ENCODE results near the gene MIA2.
"Not testable (repeated sequence)": the region's sequence is repeated elsewhere in the genome, so short reads cannot be mapped to it uniquely, and the experiment has no call there.

MIA2 gene

DNA sequence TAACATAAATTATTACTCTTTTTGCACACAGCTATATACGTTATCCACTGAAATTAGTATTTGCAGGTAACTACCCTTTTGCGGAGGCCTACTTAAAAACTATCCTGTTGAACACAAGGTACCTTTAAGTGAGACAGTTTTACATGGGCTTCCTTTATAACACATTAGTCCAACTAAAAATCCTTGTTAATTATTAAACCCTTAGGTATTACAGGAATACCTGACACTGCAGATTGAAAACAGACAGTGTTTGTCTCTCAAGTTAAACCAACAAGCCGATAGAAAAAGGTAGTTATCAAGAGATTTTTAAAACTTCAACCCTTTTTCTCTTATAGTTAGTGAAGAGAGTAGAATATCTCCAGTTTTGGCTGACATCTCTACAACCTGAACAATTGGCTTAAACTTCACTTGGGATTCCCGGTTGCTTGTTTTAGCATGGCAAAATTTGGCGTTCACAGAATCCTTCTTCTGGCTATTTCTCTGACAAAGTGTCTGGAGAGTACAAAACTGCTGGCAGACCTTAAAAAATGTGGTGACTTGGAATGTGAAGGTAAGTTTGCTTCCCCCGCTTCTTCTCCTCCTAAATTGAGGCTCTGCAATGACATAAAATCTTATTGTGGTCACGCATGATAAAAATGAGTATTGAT lies at the start of gene MIA2:
Gene MIA2 (plus strand): TSS at position 236 of the 647 bp plus-strand sequence. CDS start 200 bp downstream, at position 436.
- DNase-seq, result no peak

DNA sequence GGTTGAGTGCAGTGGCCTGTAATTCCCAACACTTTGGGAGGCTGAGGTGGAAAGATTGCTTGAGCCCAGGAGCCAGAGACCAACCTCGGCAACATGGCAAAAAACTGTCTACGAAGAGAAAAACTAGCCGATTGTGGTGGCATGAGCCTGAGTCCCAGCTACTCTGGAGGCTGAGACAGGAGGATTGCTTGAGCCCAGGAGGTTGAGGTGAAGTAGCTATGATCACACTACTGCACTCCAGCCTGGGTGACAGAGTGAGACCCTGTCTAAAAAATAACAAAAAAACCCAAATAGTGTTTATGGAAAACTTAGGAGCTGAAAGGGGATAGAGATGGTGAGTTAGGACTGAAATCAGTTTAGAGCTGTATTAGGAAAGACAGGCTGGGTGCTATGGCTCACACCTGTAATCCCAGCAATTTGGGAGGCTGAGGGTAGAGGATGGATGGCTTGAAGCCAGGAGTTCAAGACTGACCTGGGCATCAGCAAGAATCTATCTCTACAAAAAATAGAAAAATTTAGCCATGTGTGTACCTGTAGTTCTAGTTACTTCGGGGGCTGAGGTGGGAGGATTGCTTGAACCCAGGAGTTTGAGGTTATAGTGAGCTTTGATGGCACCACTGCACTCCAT lies 49.0 kb upstream of the MIA2 start:
- no peak for DNase-seq

DNA sequence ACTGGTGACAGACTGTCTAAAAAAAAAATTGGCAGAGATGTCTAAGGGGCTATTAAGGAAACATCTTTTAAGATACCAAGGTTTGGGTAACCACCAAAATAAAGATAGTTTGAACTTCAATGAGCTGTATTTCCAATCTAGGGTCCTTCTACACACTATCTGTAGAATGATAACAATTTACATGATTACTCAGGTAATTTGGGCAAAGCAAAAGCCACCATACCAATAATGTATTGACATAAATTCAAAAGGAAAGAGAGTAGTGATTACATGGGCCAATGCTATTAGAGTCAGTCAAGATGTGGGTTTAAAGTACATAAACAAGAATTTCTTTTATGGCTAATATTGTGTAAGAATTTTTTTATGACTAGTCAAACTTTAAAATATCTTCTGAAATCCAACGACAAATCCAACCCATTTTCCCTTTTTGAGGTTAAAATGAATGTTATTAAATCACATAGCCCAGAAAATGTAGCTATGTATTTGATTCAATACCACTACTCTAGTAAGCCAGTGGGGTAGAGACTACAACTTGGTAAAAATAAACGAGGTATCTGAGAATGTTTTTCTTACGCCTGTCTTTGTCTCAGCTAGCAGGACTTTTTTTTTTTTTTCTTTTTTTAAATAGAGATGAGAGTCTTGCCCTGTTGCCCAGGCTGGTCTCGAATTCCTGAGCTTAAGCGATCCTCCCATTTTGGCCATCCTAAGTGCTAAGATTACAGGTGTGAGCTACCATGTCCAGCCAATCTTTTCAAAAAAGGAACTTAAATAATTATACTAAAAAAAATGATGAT lies 48.3 kb upstream of the MIA2 start:
- DNase-seq, result no peak

DNA sequence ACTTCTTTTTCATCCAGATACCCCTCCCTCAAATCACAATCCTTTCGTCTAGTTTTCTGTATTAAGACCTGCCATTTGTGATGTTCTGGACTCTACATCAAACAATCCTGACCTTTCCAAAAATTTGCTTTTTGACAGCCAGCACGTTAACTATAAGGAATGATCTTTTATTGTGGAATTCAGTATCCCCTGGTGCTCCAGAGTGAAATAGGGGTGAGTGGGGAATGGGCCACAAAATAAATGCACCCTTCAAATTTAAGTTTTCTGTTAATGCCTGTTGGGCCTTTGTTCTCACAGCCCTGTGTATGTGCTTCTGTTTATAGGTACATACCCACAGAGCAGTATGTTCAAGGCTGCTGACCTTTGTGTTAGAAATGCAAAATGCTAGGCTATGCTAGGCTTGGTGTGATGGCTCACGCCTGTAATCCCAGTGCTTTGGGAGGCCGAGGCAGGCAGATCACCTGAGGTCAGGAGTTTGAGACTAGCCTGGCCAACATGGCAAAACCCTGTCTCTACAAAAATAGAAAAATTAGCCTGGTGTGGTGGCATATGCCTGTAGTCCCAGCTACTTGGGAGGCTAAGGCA lies 46.7 kb upstream of the MIA2 start:
- no peak for DNase-seq

DNA sequence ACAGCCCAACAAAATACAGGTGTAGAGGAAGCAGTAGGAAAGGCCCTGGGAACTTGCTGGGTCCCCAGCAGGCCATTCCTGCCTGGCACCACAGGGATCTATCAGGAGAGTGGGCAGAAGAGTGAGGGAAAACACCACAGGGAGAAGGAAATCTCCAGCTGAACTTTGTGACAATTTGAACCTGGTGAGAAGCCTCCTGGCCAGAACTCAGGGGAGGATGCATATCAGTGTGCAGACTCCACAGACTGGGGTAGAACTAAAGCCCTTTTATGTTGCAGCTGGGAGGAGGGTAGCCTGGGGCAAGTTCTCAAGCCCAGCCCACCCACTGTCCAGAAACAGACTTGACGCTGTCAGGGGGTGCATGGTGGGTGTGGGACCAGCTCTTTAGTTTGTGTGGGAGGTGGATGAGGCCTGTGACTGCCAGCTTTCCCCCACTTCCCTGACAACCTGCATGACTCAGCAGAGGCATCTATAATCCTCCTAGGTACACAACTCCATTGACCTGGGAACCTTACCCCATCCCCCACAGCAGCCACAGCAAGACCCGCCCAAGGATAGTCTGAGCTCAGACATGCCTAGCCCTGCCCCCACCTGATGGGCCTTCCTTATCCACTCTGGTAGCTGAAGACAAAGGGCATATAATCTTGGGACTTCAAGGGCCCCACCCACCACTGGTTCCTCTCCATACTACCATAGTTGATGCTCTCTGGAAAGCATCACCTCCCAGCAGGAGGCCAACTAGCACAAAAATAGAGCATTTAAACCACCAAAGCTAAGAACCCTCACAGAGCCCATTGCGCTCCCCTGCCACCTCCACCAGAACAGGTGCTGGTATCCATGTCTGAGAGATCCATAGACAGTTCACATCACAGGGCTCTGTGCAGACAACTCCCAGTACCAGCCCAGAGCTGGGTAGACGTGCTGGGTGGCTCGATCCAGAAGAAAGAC lies 29.8 kb upstream of the MIA2 start:
- no peak for DNase-seq

DNA sequence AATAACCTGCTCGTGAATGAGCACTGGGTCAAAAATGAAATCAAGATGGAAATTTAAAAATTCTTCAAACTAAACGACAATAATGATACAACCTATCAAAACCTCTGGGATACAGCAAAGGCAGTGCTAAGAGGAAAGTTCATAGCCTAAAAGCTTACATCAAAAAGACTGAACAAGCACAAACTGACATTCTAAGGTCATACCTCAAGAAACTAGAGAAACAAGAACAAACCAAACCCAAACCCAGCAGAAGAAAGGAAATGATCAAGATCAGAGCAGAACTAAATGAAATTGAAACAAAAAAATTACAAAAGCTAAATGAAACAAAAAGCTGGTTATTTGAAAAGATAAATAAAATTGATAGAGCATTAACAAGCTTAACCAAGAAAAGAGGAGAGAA lies 26.3 kb upstream of the MIA2 start:
- DNase-seq, result not testable (repeated sequence)

DNA sequence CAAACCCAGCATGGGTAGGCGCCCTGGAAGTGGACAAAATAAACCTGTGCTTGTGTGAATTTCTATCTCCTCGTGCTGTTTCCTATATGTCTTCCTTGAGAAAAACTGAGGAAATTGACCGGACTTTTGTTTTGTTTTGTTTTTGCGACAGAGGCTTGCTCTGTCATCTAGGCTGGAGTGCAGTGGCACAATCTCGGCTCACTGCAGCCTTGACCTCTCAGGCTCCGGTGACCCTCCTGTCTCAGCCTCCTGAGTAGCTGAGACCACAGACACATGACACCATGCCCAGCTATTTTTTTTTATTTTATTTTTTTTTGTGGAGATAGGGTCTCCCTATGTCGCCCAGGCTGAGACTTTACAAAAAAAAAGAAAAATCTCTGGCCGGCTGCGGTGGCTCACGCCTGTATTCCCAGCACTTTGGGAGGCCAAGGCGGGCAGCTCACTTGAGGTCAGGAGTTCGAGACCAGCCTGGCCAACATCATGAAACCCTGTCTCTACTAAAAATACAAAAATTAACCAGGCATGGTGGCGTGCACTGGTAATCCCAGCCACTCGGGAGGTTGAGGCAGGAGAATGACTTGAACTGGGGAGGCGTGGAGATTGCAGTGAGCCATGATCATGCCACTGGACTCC lies 22.5 kb upstream of the MIA2 start:
- no peak for DNase-seq

DNA sequence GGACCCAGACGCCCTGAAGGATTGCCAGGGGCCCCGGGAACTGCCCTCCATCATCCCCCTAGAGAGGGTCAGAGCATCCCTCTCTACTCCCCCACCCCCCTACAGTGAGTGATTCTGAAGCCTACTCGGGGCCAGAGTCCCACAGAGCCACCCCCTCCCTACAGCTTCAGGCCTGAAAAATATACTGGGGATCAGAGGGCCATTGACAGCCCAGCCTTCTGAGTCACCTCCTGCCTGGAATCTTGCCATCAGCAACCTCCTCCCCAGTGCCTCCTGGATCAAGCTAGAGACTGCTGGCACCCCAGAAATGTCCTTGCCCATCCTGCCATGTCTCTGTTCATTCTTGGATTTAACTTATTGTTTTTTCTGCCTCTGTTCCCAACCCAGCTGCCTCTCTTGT lies 21.7 kb upstream of the MIA2 start:
- DNase-seq, result no peak

GRCh38 chr14:39212693-39213092 lies 21.0 kb upstream of the MIA2 start:
- no peak for DNase-seq

DNA sequence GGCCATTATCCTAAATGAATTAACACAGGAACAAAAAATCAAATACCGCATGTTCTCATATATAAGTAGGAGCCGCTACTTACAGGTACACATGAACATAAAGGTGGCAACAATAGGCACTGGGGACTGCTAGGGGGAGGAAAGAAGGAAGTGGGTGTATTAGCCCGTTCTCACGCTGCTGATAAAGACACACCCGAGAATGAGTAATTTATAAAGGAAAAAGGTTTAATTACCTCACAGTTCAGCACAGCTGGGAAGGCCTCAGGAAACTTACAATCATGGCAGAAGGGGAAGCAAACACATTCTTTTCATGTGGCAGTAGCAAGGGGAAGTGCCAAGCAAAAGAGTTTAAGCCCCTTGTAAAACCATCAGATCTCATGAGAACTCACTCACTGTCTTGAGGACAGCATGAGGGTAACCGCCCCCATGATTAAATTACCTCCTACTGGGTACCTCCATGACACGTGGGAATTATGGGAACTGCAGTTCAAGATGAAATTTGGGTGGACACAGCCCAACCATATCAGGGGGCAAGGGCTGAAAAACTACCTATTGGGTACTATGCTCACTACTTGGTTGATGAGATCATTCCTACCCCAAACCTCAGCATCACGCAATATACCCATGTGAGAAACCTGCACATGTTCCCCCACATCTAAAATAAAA lies 16.4 kb upstream of the MIA2 start:
- DNase-seq, result no peak

DNA sequence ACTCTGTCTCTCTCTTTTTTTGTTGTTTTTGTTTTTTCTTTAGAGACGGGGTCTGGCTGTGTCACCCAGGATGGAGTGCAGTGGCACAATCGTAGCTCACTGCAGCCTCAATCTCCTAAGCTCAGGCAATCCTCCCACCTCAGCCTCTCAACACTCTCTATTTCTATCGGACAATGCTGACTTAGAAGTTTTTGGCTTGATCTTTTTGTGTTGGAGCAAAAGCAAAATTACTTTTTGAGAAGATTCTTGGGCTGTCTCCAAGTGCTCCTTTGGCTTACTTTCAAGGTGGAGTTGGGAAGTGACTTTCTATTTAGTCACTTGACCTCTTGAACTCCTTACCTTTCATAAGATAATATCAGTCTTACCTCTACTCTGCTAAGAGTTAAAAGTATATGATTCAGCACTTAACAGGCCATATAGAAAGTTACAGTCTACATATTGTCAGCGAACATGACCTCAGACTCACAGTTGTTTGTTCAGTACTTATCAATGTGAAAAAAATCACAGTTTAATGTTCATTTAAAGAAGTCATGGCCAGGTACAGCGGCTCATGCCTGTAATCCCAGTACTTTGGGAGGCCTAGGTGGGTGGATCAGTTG lies 15.4 kb upstream of the MIA2 start:
- no peak for DNase-seq

DNA sequence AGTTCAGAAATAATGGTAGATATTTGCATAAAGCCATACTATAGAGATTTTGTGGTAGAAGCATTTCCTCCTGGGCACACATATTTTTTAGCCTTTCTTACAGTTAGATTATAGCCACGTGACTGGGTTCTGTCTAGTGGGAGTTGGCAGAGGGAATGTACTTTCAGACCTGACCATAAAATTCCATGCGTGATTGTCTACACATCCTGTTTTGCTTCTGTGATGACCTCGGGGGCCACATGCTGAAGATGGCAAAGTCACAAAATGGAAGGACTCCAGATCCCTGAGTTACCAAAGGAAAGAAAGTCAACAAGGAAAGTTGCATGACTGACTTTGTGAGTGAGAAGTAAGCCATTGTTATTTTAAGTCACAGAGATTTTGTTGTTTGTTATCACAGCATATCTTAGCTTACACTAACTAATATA lies 14.6 kb upstream of the MIA2 start:
- no peak for DNase-seq

GRCh38 chr14:39220473-39220872 lies 13.2 kb upstream of the MIA2 start:
- not testable (repeated sequence) for DNase-seq

DNA sequence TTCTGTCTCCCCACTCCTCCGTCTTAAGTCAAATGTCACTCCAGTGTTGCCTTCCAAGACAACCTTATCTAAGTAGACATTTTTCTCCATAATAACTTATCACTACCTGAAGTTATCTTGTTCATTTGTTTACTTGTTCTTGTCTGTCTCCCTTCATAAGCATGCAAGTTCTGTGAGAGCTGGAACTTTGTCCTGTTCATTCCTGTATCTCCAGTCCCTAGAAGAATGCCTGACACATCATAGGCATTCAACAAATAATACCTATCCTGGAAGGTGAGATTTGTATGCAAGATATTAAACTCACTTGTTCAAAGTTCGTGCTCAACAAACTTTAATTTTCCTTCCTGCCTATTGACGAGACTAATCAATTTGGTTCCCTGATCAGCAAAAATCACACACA lies 5.7 kb upstream of the MIA2 start:
- DNase-seq, result no peak

DNA sequence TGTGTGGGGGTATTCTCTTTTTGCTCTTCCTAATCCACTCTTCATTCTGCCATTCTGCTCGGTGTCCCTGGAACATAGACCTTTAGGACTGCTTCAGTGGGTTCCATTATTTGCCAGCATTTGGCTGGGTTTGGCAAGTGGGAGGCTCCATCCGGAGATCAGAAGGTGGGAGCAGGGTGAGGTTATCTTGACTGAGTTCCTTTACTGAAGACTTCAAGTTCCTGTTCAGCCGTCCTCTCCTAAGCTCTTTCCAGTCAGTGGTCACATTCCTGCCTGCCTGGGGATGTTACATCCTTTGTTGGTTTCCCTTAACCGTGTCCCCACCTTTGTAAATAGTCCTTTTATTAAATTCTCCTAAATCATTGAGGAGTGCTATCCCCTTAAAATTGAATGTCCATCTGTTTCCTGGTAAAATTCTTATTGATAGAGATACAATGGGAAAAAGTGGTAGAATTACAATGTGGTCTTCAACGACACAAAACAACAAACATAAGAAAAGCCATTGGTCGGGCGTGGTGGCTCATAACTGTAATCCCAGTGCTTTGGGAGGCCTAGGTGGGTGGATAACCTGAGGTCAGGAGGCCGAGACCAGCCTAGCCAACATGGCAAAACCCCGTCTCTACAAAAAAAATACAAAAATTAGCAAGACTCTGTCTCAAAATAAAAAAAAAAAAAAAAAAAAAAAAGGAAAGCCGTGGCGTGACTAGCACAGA lies 5.0 kb upstream of the MIA2 start:
- DNase-seq, result no peak

- DNase-seq, result no peak
These were observed 4.5 kb upstream of the MIA2 start for GRCh38 chr14:39229222-39229543.

DNA sequence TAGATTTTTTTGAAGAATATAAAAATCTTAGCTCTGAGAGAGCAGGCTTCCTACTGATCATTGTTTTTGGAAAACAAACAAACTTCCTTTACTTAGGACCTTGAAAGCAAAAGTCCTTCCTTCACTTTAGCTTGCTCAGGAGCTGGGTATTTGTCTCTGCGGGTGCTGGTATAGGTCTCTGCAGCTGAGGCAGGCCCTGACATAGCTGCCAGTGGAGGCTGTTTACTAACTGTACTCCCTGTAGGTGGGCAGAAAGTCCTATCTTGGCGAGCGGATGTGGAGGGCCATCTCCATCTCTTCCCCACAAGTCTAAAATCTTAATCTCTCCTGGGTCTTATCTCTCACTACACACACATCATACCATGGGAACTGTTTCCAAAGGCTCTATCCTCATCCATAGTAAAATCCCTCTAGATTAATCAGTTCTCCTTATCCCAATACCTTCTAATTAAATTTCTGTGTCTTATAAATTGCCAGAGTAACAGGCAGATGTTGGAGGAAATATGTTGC lies 4.1 kb upstream of the MIA2 start:
- DNase-seq, result no peak

GRCh38 chr14:39230416-39231035 lies 3.2 kb upstream of the MIA2 start:
- DNase-seq, result no peak

DNA sequence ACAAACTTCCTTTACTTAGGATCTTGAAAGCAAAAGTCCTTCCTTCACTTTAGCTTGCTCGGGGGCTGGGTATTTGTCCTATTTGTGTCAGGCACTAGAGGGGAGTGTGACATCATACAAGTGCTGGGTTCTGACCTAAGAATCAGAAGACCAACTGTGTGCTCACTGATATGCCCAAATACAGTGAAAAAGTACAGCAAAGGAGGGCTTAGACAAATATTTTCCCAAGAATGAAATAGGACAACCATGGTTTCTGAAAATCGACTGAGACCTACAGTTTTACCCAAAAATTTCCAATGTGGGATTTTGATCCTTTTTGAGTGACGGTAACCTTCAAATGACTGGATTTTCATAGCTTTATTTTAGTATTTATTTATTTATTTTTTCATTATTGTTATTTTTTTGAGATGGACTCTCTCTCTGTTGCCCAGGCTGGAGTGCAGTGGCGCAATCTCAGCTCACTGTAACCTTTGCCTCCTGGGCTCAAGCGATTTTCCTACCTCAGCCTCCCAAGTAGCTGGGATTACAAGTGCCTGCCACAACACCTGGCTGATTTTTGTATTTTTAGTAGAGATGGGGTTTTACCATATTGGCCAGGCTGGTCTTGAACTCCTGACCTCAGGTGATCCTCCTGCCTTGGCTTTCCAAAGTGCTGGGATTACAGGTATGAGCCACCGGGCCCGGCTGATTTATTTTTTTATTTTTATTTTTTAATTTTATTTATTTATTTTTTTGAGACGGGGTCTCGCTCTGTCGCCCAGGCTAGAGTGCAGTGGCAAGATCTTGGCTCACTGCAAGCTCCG lies 1.8 kb upstream of the MIA2 start:
- not testable (repeated sequence) for DNase-seq
